Vagina (tissue), 2 donors: ENCODE data around the gene RUNDC1.

Source experiments
- POLR2A ChIP-seq, 2 donors: fragments of 450-650 bp; IDR thresholded peaks; one replicate each; pipeline ENCODE4 v1.6.1; 2017; ENCODE audit warnings: antibody characterized with exemption in 2 of 2, mild to moderate bottlenecking in 2 of 2, moderate library complexity in 2 of 2
- POLR2AphosphoS5 ChIP-seq, 2 donors: sonication (generic); formaldehyde crosslinking; IDR thresholded peaks; one replicate each; pipeline ENCODE4 v1.9.0; 2017; ENCODE audit warnings: antibody characterized with exemption in 2 of 2, mild to moderate bottlenecking in 2 of 2, low read depth in 1 of 2; ENCODE audit not compliant: insufficient read depth in 1 of 2
- TF ChIP-seq, protein P1 (sequence below), 3 experiments: fragments of 450-650 bp in 2 of 3; fragments of 200-600 bp in 1 of 3; sonication (generic) in 1 of 3; IDR thresholded peaks; one replicate each; pipeline ENCODE4 v1.5.1; 2017 to 2019; ENCODE audit warnings: antibody characterized with exemption in 3 of 3, mild to moderate bottlenecking in 2 of 3, moderate library complexity in 2 of 3

DNA sequence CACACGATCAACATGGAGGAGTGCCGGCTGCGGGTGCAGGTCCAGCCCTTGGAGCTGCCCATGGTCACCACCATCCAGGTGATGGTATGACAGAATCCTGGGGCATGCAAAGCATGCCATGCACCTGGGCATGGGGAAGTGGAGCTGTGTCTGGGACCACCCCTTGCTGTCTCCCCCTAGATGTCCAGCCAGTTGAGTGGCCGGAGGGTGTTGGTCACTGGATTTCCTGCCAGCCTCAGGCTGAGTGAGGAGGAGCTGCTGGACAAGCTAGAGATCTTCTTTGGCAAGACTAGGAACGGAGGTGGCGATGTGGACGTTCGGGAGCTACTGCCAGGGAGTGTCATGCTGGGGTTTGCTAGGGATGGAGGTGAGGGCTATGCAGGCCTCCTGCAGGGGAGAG is 32.9 kb downstream of the RUNDC1 start:
- TF ChIP-seq, protein P1, sequence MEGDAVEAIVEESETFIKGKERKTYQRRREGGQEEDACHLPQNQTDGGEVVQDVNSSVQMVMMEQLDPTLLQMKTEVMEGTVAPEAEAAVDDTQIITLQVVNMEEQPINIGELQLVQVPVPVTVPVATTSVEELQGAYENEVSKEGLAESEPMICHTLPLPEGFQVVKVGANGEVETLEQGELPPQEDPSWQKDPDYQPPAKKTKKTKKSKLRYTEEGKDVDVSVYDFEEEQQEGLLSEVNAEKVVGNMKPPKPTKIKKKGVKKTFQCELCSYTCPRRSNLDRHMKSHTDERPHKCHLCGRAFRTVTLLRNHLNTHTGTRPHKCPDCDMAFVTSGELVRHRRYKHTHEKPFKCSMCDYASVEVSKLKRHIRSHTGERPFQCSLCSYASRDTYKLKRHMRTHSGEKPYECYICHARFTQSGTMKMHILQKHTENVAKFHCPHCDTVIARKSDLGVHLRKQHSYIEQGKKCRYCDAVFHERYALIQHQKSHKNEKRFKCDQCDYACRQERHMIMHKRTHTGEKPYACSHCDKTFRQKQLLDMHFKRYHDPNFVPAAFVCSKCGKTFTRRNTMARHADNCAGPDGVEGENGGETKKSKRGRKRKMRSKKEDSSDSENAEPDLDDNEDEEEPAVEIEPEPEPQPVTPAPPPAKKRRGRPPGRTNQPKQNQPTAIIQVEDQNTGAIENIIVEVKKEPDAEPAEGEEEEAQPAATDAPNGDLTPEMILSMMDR (IDR thresholded peaks at IDR 0.05) = no peak
- TF ChIP-seq POLR2AphosphoS5 (IDR thresholded peaks at IDR 0.05; ENCODE audit: insufficient read depth in 1 of 2, low read depth in 1 of 2) (no peak), POLR2A (IDR thresholded peaks at IDR 0.05) (no peak)
